ENCODE measurements around the gene IFI27L1.
"Not testable (repeated sequence)": the region's sequence is repeated elsewhere in the genome, so short reads cannot be mapped to it uniquely, and the experiment has no call there.

IFI27L1 gene

DNA sequence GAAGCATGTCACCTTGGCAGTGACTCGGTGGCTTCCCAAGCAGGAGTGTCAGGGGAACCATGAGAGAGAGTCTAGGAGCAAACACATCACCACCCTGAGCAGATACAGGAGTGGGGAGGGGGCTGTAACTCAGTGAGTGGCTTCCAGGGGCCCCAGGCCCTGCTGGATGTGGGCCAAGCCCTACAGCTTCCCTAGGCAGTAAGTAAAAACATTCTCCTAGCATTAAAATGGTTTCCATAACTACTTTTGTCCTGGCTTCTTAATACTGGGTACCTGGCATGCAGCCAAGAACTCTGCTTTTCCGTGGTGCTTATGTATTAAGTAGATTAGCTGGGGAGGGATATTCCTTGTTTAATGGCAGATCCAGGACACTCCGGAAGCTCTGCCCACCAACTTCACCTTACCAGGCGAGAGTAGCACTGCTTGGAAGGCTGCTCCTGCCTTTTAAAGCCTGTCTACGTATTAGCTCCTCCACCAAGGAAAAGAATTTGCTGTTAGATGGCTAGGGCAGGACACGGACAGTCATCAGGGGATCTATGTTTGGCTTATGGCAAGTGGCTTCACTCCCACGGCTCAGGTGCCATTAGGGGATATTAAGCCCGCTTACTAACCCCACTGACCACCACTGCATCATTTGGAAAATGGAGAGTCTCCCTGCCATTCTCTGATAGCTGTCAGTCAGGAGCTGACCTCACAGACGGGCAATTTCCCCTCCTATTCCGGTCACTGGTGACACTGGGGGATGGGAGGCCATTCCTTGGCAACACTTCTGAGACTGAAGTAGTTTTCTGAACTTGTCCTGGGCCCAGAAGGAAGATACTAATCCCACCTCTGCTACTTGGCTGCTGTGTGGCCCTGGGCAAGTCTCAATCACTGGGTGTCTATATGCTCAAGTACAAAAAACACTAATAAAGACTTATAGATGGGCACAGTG, 32.2 kb upstream of the IFI27L1 start:
- DNase-seq: no peak

GRCh38 chr14:94049625-94050023, 31.5 kb upstream of the IFI27L1 start:
- DNase-seq: no peak

GRCh38 chr14:94050231-94050880, 30.8 kb upstream of the IFI27L1 start:
- no peak for DNase-seq

DNA sequence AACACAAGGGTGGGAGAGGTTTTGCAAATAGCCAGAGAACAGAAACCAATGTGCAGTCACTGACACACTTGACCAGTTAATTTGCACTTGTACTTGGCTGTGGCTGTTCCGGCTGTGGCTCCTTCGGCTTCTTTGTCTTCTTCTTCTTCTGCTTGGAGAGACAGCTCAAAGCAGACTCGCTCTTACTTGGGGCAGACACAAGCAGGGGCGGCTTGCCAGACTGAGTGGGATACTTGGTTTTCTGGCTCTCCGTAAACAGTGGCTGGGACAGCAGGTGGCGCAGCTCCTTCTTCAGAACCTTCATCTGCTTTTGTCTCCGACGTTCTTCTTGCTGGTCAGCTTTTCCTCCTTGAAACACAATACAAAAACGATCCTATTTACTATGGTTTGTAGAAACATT, 30.0 kb upstream of the IFI27L1 start:
- no peak for DNase-seq

DNA sequence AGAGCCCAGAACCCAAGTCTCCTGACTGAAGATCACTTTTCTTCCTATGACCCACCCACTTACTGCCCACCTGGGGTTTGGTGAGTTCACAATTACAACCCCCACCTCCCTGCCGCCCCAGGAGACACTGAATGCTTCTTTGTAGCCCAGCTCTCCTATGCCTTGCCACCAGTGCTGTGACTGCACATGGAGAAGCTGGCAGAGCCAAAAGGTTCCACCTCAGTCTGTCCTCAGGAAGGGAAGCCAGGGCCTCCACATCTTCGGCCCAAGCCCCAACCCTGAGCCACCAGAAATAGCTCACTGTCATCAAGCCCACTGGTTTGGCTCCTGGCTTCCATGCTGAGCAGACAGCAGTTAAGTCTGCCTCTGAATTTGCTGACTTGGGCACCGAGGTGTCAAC, 29.3 kb upstream of the IFI27L1 start:
- DNase-seq: no peak

DNA sequence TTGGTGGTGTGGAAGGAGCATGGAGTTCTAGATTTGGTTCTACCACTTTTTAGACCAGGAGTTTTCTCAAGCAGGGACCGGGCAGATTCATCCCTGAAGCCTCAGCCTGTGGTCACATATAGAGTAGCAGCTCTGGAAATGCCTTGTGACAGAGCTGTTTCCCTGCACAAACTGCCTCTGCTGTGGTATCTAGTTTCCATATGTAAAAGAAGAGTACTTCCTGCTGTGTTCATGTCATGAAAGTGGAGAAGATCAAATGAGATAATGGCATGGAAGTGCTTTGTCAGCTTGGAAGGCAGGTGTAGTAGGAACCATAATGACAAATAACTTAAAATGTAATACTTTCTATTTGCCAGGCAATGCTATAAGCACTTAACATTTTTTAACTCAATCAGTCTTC, 28.9 kb upstream of the IFI27L1 start:
- DNase-seq: no peak

DNA sequence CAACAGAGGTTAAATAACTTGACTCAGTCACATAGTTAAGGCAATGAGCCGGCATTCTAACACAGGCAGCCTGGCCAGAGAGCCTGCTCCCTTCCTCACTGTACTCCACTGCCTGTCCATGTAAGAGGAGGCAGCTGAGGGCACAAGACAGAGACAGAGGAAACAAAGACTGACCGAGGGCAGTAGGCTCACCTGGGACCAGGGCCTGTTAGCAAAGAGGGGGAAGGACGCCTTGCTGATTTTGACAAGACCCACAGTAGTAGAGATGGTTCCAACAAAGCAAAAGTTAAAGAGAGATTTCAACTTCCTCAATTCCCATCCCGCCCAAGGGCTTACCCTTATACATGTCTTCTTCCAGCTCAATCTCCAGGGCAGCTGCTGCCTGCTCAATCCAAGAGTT, 28.4 kb upstream of the IFI27L1 start:
- peak; percentile 14 for DNase-seq

DNA sequence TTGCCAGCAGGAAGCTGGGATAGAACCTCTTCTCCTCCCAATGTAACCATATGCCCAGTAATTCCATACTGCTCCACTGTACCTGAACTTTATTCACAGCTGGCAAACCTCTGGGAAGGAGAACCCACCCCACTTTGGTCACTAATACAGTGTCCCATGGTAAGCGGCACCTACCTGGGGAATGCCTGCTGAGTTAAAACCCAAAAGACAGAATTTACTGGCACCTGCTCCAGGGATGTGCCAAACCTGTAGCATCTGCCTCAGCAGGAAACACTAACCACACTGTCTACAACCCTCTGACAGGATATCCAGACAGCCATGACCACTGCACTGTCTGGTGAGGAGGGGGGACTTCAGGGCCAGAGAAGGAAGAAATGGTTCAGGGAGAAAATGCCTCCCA, 26.7 kb upstream of the IFI27L1 start:
- DNase-seq: no peak

DNA sequence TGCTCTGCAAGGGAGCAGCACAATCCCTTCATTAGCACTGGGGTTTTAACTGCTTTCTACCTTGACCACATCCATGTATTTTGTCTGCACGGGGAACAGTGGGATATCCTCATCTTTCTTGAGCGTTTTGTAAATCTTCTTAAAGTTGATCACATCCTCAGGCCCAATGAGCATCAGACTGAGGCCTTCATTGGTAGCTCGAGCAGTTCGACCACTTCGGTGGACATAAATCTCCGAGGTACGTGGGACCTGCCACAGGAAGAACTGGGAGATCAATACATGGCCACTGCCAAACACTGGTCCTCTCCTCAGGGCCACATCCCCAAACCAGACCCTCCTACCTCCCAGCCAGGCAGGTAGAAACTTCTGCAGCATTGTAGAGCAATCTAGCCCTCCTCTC, 26.2 kb upstream of the IFI27L1 start:
- DNase-seq: no peak

- DNase-seq: no peak
Measured at GRCh38 chr14:94056579-94057308, 24.4 kb upstream of the IFI27L1 start.

GRCh38 chr14:94058128-94058673, 22.9 kb upstream of the IFI27L1 start:
- no peak for DNase-seq

- DNase-seq: no peak
Measured at GRCh38 chr14:94058674-94059138, 22.4 kb upstream of the IFI27L1 start.

DNA sequence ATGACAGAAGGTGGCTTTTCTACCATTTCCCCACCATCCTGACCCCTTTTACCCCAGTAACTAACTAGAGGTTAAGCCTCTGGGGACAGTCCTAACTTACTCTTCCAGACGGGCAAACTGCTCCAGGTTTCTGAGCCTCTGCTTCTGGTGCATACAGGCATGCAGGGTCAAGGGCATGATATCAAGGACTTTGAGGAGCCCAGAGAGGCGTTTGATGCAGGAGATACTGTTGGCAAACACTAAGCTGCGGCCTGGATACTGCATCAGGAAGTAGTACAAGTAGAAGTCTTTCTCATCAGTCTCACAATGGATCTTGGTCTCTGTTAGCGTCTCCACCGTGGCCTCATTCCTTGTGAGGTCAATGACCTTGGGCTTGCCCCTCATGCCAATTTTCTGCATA, 21.1 kb upstream of the IFI27L1 start:
- DNase-seq: no peak

DNA sequence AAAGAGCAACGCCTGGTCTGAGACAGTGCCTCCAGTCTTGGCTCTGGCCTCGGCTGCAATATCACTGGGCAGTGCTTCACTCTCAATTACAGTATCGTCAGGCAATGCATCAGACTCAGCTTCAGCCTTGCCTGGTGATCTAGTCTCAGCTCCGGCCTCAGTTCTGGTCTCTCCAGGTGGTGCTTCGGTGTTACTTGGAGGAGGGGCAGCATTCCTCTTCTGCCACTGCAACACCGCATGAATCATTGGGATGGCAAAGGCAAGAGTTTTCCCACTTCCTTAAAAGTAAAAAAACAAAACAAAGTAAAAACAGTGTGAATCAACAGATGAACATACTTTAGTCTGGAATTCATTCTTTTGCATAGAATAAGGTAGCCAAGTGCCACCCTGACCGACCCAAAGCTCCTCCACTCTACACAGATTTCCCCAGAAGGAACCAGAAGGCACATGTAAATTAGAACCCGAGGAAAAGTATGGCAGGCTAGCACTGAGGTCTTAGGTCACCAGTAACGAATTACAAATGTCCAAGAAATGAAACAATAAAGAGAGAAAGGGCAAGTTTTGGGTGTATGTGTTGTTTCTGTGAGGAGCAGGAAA, 18.7 kb upstream of the IFI27L1 start:
- DNase-seq: no peak

GRCh38 chr14:94066089-94066676, 14.9 kb upstream of the IFI27L1 start:
- peak; percentile 32 for DNase-seq

- DNase-seq: not testable (repeated sequence)
Measured at GRCh38 chr14:94072076-94072475, 9.0 kb upstream of the IFI27L1 start.

GRCh38 chr14:94074534-94074933, 6.6 kb upstream of the IFI27L1 start:
- no peak for DNase-seq

- DNase-seq: no peak
Measured at GRCh38 chr14:94075008-94075407, 6.1 kb upstream of the IFI27L1 start.

GRCh38 chr14:94077111-94077821, 3.8 kb upstream of the IFI27L1 start:
- DNase-seq: no peak

- DNase-seq: no peak
Measured at GRCh38 chr14:94077823-94078222, 3.3 kb upstream of the IFI27L1 start.

DNA sequence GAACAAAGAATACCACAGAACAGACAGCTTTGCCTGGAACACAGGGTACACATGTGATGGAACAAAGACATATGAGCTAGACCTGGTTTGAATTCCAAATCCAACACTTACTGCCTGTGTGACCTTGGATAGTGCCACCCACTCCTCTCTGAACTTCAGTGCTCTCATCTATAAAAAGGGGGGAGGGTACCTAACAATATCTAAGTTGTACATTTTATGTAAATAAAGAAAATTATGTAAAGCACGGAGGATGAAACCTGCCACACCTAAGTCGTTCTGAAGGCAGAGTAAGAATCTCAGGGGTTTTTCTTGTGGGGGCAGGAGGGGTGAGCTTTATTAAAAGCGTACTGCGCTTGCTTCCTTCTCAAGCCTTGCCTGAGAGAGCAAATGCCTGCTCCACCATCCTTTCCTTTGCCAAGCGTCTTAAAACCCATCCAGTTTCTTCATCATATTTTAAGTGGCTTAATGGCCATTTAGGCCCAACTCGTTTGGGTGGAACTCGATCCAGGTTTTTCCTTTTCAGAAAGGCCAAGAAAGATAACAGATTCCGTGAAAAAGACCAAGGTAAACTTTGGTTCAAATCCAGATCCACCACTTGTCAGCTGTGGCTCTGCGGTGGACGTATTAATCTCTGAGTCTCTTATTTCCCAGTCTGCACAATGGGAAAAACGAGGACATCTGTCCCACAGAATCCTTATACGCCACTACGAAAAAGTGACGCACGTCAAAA, 1.1 kb upstream of the IFI27L1 start:
- no peak for DNase-seq

All from NCI-H510A (cell line).